Kidney epithelial cell (primary cell): ENCODE data around the gene NCS1. TPM values are rescaled to one million over a fixed set of nuclear protein-coding genes. Genes with fewer than 3 reads are reported as not detected.

Experiments used
- DNase-seq: peaks from one replicate; pipeline ENCODE4 v3.0.0-alpha.2; 2010; ENCODE audit warnings: low read depth
- H3K27me3 ChIP-seq: 2 replicates; pipeline ENCODE4 v1.6.0; 2011; ENCODE audit warnings: low read length; ENCODE audit not compliant: control insufficient read depth, insufficient read depth
- H3K36me3 ChIP-seq: 2 replicates; pipeline ENCODE4 v1.5.1; 2011; ENCODE audit warnings: low read length; ENCODE audit not compliant: control insufficient read depth, insufficient read depth
- H3K4me3 ChIP-seq: 2 replicates; pipeline ENCODE4 v1.5.1; 2011; ENCODE audit warnings: low read depth, mild to moderate bottlenecking, control low read depth, low read length
- total RNA-seq: library from RNA; depleted of rRNA; stranded (reverse); fragments of >200 nt; gene quantifications from 2 replicates; pipeline ENCODE4 v1.2.3, GENCODE V29; 2015
- TF ChIP-seq, protein P1 (sequence below): IDR thresholded peaks from 2 replicates; pipeline ENCODE4 v1.5.1; 2011; ENCODE audit warnings: mild to moderate bottlenecking, moderate library complexity, low read length, control low read depth, inconsistent platforms; ENCODE audit not compliant: insufficient read depth, poor library complexity, severe bottlenecking

Gene NCS1
- total RNA-seq, 1 donor from 2014 or later, result 69.2 TPM

- Histone ChIP-seq H3K27me3 (no peaks in the 10 kb centered on the region), H3K36me3 (no peaks in the 10 kb centered on the region), H3K4me3 (no peak overlapping the region)
- DNase-seq, result no peak
- TF ChIP-seq, protein P1, sequence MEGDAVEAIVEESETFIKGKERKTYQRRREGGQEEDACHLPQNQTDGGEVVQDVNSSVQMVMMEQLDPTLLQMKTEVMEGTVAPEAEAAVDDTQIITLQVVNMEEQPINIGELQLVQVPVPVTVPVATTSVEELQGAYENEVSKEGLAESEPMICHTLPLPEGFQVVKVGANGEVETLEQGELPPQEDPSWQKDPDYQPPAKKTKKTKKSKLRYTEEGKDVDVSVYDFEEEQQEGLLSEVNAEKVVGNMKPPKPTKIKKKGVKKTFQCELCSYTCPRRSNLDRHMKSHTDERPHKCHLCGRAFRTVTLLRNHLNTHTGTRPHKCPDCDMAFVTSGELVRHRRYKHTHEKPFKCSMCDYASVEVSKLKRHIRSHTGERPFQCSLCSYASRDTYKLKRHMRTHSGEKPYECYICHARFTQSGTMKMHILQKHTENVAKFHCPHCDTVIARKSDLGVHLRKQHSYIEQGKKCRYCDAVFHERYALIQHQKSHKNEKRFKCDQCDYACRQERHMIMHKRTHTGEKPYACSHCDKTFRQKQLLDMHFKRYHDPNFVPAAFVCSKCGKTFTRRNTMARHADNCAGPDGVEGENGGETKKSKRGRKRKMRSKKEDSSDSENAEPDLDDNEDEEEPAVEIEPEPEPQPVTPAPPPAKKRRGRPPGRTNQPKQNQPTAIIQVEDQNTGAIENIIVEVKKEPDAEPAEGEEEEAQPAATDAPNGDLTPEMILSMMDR, result no peak
Measured at GRCh38 chr9:130180516-130180915, 8.3 kb downstream of the NCS1 start.

- H3K36me3 ChIP-seq, result no peaks in the 10 kb centered on the region
- TF ChIP-seq, protein P1, result no peak
- no peak for DNase-seq
- no peaks in the 10 kb centered on the region for H3K27me3 ChIP-seq
- no peak overlapping the region for H3K4me3 ChIP-seq
Measured at GRCh38 chr9:130181678-130182380, 9.6 kb downstream of the NCS1 start.

DNA sequence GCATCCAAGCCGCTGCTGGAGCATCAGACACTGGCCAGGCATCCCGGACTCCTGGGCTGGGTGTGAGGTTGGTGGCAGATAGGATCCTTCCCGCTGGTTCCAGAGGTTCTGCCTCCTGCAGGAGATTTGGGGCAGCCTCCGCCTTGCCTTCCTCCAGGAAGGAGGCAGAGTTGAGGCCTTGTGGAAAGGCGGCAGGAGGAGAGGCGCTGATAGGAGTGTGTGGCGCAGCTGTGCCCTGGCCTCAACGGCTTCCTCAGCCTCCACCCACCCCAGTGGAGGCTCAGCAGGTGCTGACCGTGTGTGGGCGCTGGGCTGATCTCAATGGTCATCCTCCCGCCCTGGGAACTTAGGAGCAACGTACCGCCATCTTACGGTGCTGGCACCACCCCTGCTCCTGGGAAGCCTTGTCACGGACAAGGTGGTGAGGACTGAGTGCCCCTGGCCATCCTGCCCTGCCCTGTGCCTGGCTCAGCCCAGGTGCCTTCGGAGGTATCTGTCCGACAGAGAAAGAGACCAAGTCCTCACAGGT, 10.2 kb downstream of the NCS1 start:
- TF ChIP-seq, protein P1, result no peak
- H3K4me3 ChIP-seq, result no peak overlapping the region
- no peaks in the 10 kb centered on the region for H3K27me3 ChIP-seq
- no peak for DNase-seq
- H3K36me3 ChIP-seq, result no peaks in the 10 kb centered on the region

DNA sequence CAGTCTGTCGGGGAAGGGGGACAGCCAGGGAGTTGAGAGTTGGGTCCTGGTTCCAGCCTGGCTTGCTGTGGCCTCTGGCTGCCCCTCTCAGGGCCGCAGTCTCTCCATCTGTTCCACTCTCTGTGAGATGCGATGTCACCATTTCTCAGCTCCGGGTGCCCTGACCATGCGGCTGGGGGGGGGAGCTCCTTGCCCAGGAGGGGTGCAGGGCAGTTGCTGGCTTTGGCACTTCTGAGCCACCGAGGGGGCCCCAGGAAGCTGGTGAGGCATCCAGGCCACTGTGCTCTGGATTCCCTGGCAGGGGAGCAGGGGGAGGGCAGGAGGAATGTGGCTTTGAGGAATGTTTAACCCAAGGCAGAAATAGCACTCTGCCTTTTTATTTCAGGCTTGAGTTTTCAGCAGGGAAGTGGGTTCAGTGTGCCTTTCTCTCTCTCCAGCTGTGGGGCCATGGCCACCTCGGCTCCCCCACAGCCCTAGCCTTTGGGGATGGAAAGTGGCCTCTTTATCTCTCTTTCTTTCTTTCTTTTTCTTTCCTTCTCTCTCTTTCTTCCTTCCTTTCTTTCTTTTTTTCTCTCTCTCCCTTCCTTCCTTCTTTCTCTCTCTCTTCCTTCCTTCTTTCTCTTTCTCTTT, 11.0 kb downstream of the NCS1 start:
- TF ChIP-seq, protein P1, result no peak
- Histone ChIP-seq H3K4me3 (no peak overlapping the region), H3K36me3 (no peaks in the 10 kb centered on the region), H3K27me3 (no peaks in the 10 kb centered on the region)
- peak; percentile 52 for DNase-seq

- TF ChIP-seq, protein P1, result no peak
- DNase-seq, result no peak
- Histone ChIP-seq H3K36me3 (no peaks in the 10 kb centered on the region), H3K27me3 (no peaks in the 10 kb centered on the region), H3K4me3 (no peak overlapping the region)
Measured at GRCh38 chr9:130185017-130185416, 12.8 kb downstream of the NCS1 start.
